Karpas-422 (cell line): ENCODE data around the gene AP1S2. TPM values are rescaled to one million over a fixed set of nuclear protein-coding genes. Genes with fewer than 3 reads are reported as not detected.

Experiments used
- DNase-seq: peaks from one replicate; pipeline ENCODE4 v3.0.0-alpha.2; 2015
- H2AFZ ChIP-seq: fragments of 200-600 bp; sonication (generic); 2 replicates; pipeline ENCODE4 v1.6.1; 2014; ENCODE audit warnings: antibody characterized with exemption, low read length, mixed read lengths
- H3K27ac ChIP-seq: fragments of 200-600 bp; sonication (generic); 2 replicates; pipeline ENCODE4 v1.5.1; 2014; ENCODE audit warnings: mild to moderate bottlenecking, low read length, moderate library complexity
- H3K27me3 ChIP-seq: fragments of 200-600 bp; sonication (generic); 2 replicates; pipeline ENCODE4 v1.6.1; 2014; ENCODE audit warnings: low read length, mixed read lengths
- H3K36me3 ChIP-seq: fragments of 200-600 bp; sonication (generic); 2 replicates; pipeline ENCODE4 v1.6.1; 2014; ENCODE audit warnings: low read length, mixed read lengths; ENCODE audit not compliant: insufficient read depth
- H3K4me1 ChIP-seq: fragments of 200-600 bp; sonication (generic); 2 replicates; pipeline ENCODE4 v1.6.1; 2014; ENCODE audit warnings: mild to moderate bottlenecking, low read length, mixed read lengths
- H3K4me2 ChIP-seq: fragments of 200-600 bp; sonication (generic); 2 replicates; pipeline ENCODE4 v1.6.1; 2014; ENCODE audit warnings: low read length, low read depth, mild to moderate bottlenecking; ENCODE audit not compliant: poor library complexity, severe bottlenecking
- H3K4me3 ChIP-seq: fragments of 200-600 bp; sonication (generic); 2 replicates; pipeline ENCODE4 v1.5.1; 2014; ENCODE audit warnings: mild to moderate bottlenecking, antibody characterized with exemption, low read length, mixed read lengths
- H3K79me2 ChIP-seq: fragments of 200-600 bp; sonication (generic); 2 replicates; pipeline ENCODE4 v1.6.1; 2014; ENCODE audit warnings: mild to moderate bottlenecking, low read length, mixed read lengths
- H3K9ac ChIP-seq: fragments of 200-600 bp; sonication (generic); 2 replicates; pipeline ENCODE4 v1.6.0; 2014; ENCODE audit warnings: low read length
- H3K9me2 ChIP-seq: fragments of 200-600 bp; sonication (generic), shearing (Covaris generic); replicated peaks from 2 replicates; pipeline ENCODE4 v1.6.0; 2014; ENCODE audit warnings: mild to moderate bottlenecking, low read length, moderate library complexity; ENCODE audit not compliant: insufficient read depth
- H3K9me3 ChIP-seq: fragments of 300-700, 200-600 bp; sonication (generic); 2 replicates; pipeline ENCODE4 v1.6.1; 2014; ENCODE audit warnings: low read length, mixed read lengths
- H4K20me1 ChIP-seq: fragments of 200-600 bp; sonication (generic); 2 replicates; pipeline ENCODE4 v1.6.1; 2014; ENCODE audit warnings: mild to moderate bottlenecking, antibody characterized with exemption, low read length, low read depth; ENCODE audit not compliant: insufficient read depth
- total RNA-seq: library from RNA; depleted of rRNA; stranded (reverse); fragments of >200 nt; shearing (Covaris generic); gene quantifications from 2 replicates; pipeline ENCODE4 v1.2.3, GENCODE V29; 2014; ENCODE audit warnings: low replicate concordance

The AP1S2 gene
- total RNA-seq, 1 experiment from 2014 or later = 55.4 TPM

DNA sequence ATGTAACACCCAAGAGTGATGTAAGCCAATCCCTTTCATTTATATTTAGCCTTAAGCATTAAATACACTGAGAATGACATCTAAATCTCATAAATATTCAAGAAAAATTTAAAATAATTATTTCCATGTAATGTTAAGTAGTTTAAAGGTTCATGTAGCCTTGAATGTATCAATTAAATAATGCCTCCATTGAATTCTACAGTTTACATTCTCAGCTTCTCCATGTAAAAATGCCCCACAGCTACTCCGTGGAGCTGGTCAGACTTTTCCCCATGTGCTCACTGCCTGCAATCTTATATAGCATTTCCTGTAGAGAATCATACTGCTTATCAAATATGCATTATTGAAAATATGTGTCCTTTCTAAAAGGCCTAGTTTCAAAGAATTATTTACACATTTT is 25.4 kb downstream of the AP1S2 start:
- no peaks in the 10 kb centered on the region for H4K20me1 ChIP-seq

GRCh38 chrX:15825936-15826335 is 28.7 kb downstream of the AP1S2 start:
- no peaks in the 10 kb centered on the region for H4K20me1 ChIP-seq
- H3K27ac ChIP-seq = no peak overlapping the region
- no peaks in the 10 kb centered on the region for H3K9me3 ChIP-seq
- H3K27me3 ChIP-seq = no peaks in the 10 kb centered on the region
- H3K9me2 ChIP-seq = no peaks in the 10 kb centered on the region
- no peak overlapping the region for H3K4me2 ChIP-seq
- no peak overlapping the region for H3K9ac ChIP-seq
- no peak for DNase-seq
- peaks cover 42% of the 10 kb centered on the region; the same call in 1 of the 2 replicates for H3K36me3 ChIP-seq
- no peak overlapping the region for H2AFZ ChIP-seq
- peaks cover 7% of the 10 kb centered on the region; the same call in 1 of the 2 replicates for H3K79me2 ChIP-seq
- H3K4me1 ChIP-seq = peaks cover 7% of the 10 kb centered on the region
- H3K4me3 ChIP-seq = no peak overlapping the region

More for the DNA sequence above, 25.4 kb downstream of the AP1S2 start:
- peaks cover 35% of the 10 kb centered on the region; the same call in 1 of the 2 replicates for H3K36me3 ChIP-seq
- H3K9ac ChIP-seq = no peak overlapping the region
- no peak overlapping the region for H3K27ac ChIP-seq
- no peak overlapping the region for H3K4me3 ChIP-seq
- no peaks in the 10 kb centered on the region for H3K9me2 ChIP-seq
- peaks cover 9% of the 10 kb centered on the region for H3K4me1 ChIP-seq
- no peak for DNase-seq
- no peak overlapping the region for H3K4me2 ChIP-seq
- H3K9me3 ChIP-seq = no peaks in the 10 kb centered on the region
- no peaks in the 10 kb centered on the region for H3K27me3 ChIP-seq
- no peak overlapping the region for H2AFZ ChIP-seq
- peaks cover 16% of the 10 kb centered on the region; the same call in 1 of the 2 replicates for H3K79me2 ChIP-seq

DNA sequence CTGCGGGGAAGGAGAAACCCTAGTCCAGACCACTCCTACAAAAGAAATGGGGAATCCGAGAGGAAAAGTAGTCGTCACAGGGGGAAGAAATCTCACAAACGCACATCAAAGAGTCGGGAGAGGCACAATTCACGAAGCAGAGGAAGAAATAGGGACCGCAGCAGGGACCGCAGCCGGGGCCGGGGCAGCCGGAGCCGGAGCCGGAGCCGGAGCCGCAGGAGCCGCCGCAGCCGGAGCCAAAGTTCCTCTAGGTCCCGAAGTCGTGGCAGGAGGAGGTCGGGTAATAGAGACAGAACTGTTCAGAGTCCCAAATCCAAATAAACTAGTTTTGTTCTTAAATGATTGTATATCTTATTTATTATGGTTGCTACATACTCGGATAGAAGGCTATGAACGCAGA is 31.7 kb downstream of the AP1S2 start:
- peaks cover 50% of the 10 kb centered on the region; the same call in 1 of the 2 replicates for H3K36me3 ChIP-seq
- no peak overlapping the region for H3K27ac ChIP-seq
- no peaks in the 10 kb centered on the region; the same call in 1 of the 2 replicates for H4K20me1 ChIP-seq
- H3K79me2 ChIP-seq = peaks cover 5% of the 10 kb centered on the region; the same call in 1 of the 2 replicates
- H3K4me3 ChIP-seq = no peak overlapping the region
- no peak overlapping the region for H3K9ac ChIP-seq
- H3K4me2 ChIP-seq = no peak overlapping the region
- H3K4me1 ChIP-seq = no peaks in the 10 kb centered on the region
- H3K9me2 ChIP-seq = no peaks in the 10 kb centered on the region
- no peak for DNase-seq
- no peaks in the 10 kb centered on the region for H3K9me3 ChIP-seq
- no peak overlapping the region for H2AFZ ChIP-seq
- no peaks in the 10 kb centered on the region for H3K27me3 ChIP-seq

GRCh38 chrX:15820106-15821073 is 34.2 kb downstream of the AP1S2 start:
- H3K36me3 ChIP-seq = peaks cover 50% of the 10 kb centered on the region; the same call in 1 of the 2 replicates
- peaks cover 6% of the 10 kb centered on the region; the same call in 1 of the 2 replicates for H3K79me2 ChIP-seq
- H3K27ac ChIP-seq = no peak overlapping the region

GRCh38 chrX:15816886-15817285 is 37.7 kb downstream of the AP1S2 start:
- no peak for DNase-seq
- Histone ChIP-seq H3K4me3 (no peak overlapping the region), H3K79me2 (peaks cover 6% of the 10 kb centered on the region; the same call in 1 of the 2 replicates), H3K9me3 (no peaks in the 10 kb centered on the region), H3K4me2 (no peak overlapping the region), H3K9ac (no peak overlapping the region), H3K27ac (no peak overlapping the region), H3K36me3 (peaks cover 57% of the 10 kb centered on the region; the same call in 1 of the 2 replicates), H4K20me1 (no peaks in the 10 kb centered on the region; the same call in 1 of the 2 replicates), H2AFZ (no peak overlapping the region), H3K27me3 (no peaks in the 10 kb centered on the region), H3K4me1 (no peaks in the 10 kb centered on the region), H3K9me2 (no peaks in the 10 kb centered on the region)

More at GRCh38 chrX:15820106-15821073, 34.2 kb downstream of the AP1S2 start:
- Histone ChIP-seq H2AFZ (no peak overlapping the region), H3K27me3 (no peaks in the 10 kb centered on the region), H3K4me2 (no peak overlapping the region), H3K4me3 (no peak overlapping the region), H3K9me2 (no peaks in the 10 kb centered on the region), H3K4me1 (no peaks in the 10 kb centered on the region), H3K9me3 (no peaks in the 10 kb centered on the region), H3K9ac (no peak overlapping the region), H4K20me1 (no peaks in the 10 kb centered on the region; the same call in 1 of the 2 replicates)
- DNase-seq = no peak

GRCh38 chrX:15816438-15816809 is 38.2 kb downstream of the AP1S2 start:
- no peak overlapping the region for H3K4me2 ChIP-seq
- no peak overlapping the region for H3K9ac ChIP-seq
- H4K20me1 ChIP-seq = no peaks in the 10 kb centered on the region; the same call in 1 of the 2 replicates
- H3K9me2 ChIP-seq = no peaks in the 10 kb centered on the region
- peaks cover 6% of the 10 kb centered on the region; the same call in 1 of the 2 replicates for H3K79me2 ChIP-seq
- no peaks in the 10 kb centered on the region for H3K27me3 ChIP-seq
- H3K9me3 ChIP-seq = no peaks in the 10 kb centered on the region
- no peaks in the 10 kb centered on the region for H3K4me1 ChIP-seq
- no peak overlapping the region for H2AFZ ChIP-seq
- no peak overlapping the region for H3K4me3 ChIP-seq
- no peak overlapping the region for H3K27ac ChIP-seq
- peaks cover 57% of the 10 kb centered on the region; the same call in 1 of the 2 replicates for H3K36me3 ChIP-seq
- no peak for DNase-seq

DNA sequence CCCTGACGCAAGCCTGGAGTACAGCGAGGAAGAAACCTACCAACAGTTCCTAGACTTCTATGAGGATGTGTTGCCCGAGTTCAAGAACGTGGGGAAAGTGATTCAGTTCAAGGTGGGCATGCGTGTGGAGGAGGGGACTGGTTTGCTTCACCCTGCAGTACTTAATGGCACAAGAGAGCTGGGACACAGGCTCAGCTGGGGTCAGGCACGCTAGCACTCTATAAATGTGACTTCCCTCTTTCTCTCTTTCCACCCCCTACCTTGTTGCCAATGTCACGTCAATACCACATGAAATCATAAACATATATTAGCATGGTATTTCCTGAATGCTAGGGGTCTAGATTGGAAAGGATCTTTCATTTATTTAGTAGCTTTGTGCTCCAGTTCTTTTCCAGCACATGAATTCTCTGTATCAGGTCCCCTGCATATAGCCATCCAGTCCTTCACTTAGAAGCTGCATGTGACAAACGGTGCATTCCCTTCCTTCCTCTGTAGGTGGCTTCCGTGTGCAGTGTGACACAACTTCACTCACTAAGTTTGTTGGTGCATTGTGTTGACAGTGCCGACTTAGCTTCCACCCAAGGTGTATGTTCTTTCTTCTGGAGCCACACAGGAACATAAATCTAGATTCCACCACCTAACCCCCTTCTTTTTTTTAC is 38.7 kb downstream of the AP1S2 start:
- peaks cover 6% of the 10 kb centered on the region; the same call in 1 of the 2 replicates for H3K79me2 ChIP-seq
- H3K9ac ChIP-seq = no peak overlapping the region
- H4K20me1 ChIP-seq = no peaks in the 10 kb centered on the region; the same call in 1 of the 2 replicates
- peak; percentile 79 for DNase-seq
- no peak overlapping the region for H3K4me2 ChIP-seq
- H3K4me3 ChIP-seq = no peak overlapping the region
- H3K36me3 ChIP-seq = peaks cover 59% of the 10 kb centered on the region; the same call in 1 of the 2 replicates
- no peaks in the 10 kb centered on the region for H3K27me3 ChIP-seq
- no peaks in the 10 kb centered on the region for H3K4me1 ChIP-seq
- no peak overlapping the region for H2AFZ ChIP-seq
- no peaks in the 10 kb centered on the region for H3K9me3 ChIP-seq
- no peaks in the 10 kb centered on the region for H3K9me2 ChIP-seq
- no peak overlapping the region for H3K27ac ChIP-seq
